ENCODE data around the gene PDIA6.

Gene PDIA6

GRCh38 chr2:10764096-10764785, 48.3 kb downstream of the PDIA6 start:
- no peak for DNase-seq (ENCODE audit: low spot score)

GRCh38 chr2:10763461-10763800, 49.2 kb downstream of the PDIA6 start:
- DNase-seq (ENCODE audit: low spot score): no peak

- DNase-seq (ENCODE audit: low spot score): no peak
Measured at GRCh38 chr2:10762651-10763460, 49.7 kb downstream of the PDIA6 start.

GRCh38 chr2:10761591-10761990, 51.0 kb downstream of the PDIA6 start:
- DNase-seq (ENCODE audit: low spot score): no peak

- DNase-seq (ENCODE audit: low spot score): no peak
Measured at GRCh38 chr2:10760794-10761504, 51.6 kb downstream of the PDIA6 start.

- no peak for DNase-seq (ENCODE audit: low spot score)
Measured at GRCh38 chr2:10759151-10759714, 53.4 kb downstream of the PDIA6 start.

- DNase-seq (ENCODE audit: low spot score): no peak
Measured at GRCh38 chr2:10757814-10758286, 54.7 kb downstream of the PDIA6 start.

GRCh38 chr2:10755621-10756020, 57.0 kb downstream of the PDIA6 start:
- DNase-seq (ENCODE audit: low spot score): no peak

GRCh38 chr2:10753876-10754275, 58.7 kb downstream of the PDIA6 start:
- DNase-seq (ENCODE audit: low spot score): no peak

- no peak for DNase-seq (ENCODE audit: low spot score)
Measured at GRCh38 chr2:10753156-10753555, 59.4 kb downstream of the PDIA6 start.

- no peak for DNase-seq (ENCODE audit: low spot score)
Measured at GRCh38 chr2:10752236-10752635, 60.3 kb downstream of the PDIA6 start.

GRCh38 chr2:10750610-10751009, 62.0 kb downstream of the PDIA6 start:
- DNase-seq (ENCODE audit: low spot score): no peak

GRCh38 chr2:10742666-10743065, 69.9 kb downstream of the PDIA6 start:
- DNase-seq (ENCODE audit: low spot score): no peak

GRCh38 chr2:10741139-10741538, 71.4 kb downstream of the PDIA6 start:
- DNase-seq (ENCODE audit: low spot score): no peak

- DNase-seq (ENCODE audit: low spot score): no peak
Measured at GRCh38 chr2:10740226-10740625, 72.4 kb downstream of the PDIA6 start.

GRCh38 chr2:10738192-10738591, 74.4 kb downstream of the PDIA6 start:
- no peak for DNase-seq (ENCODE audit: low spot score)

GRCh38 chr2:10733980-10734379, 78.6 kb downstream of the PDIA6 start:
- DNase-seq (ENCODE audit: low spot score): no peak

- no peak for DNase-seq (ENCODE audit: low spot score)
Measured at GRCh38 chr2:10733566-10733925, 79.0 kb downstream of the PDIA6 start.
